GM21381 (cell line): ENCODE data around the gene CD40LG.

Source experiments
- ATAC-seq: cut with Tn5 transposase; IDR thresholded peaks from one replicate; pipeline ENCODE4 v1.9.1; 2021; ENCODE audit warnings: mild to moderate bottlenecking, moderate library complexity; ENCODE audit not compliant: unreplicated experiment

CD40LG gene

GRCh38 chrX:136646602-136647239 lies 1.2 kb upstream of the CD40LG start:
- ATAC-seq: no peak

GRCh38 chrX:136650811-136651210 lies 2.9 kb downstream of the CD40LG start:
- no peak for ATAC-seq

DNA sequence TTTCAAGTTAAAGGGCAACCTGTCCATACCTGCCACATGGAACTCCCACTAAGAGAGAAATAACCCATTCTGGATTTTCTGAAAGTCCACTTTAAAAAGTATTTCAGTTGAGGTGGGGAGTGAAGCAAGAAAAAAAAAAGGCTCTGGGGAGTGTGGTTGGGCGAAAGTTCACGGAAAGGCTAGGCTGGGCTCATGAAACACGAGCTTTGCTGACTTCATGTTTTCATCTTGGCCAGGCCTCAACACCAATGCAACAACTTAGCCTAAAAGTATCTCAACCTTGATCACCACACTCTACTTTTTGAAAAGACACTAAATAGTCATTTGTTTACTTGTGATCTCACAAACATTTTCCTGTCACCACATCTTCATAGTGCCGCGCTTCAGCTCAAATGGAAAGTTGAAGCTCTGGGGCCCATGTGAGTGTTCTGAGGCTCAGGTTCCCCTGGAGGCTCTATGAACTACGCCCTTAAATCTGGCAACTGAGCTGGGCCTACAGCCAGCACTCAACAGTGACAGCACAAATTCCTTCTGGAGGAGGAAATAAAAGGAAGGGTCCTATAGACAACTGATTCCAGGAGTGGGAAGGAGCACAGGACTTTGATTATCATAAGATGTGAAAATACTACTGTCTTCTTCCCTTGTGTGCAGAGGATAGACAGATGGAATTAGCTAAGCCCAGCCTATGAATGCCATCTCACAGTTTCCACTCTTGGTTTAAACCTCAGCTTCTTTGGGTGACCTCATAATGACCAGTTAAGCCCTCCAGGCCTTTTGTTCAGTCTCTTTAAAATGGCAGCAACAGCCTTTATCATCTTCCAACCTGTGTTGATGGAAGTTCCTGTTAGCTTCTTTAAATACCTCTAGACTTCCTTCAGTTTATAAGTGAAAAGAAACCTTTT lies 5.1 kb downstream of the CD40LG start:
- ATAC-seq: no peak

- no peak for ATAC-seq
Measured at GRCh38 chrX:136656361-136656964, 8.5 kb downstream of the CD40LG start.

GRCh38 chrX:136658151-136658550 lies 10.2 kb downstream of the CD40LG start:
- no peak for ATAC-seq

DNA sequence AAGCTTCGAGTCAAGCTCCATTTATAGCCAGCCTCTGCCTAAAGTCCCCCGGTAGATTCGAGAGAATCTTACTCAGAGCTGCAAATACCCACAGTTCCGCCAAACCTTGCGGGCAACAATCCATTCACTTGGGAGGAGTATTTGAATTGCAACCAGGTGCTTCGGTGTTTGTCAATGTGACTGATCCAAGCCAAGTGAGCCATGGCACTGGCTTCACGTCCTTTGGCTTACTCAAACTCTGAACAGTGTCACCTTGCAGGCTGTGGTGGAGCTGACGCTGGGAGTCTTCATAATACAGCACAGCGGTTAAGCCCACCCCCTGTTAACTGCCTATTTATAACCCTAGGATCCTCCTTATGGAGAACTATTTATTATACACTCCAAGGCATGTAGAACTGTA lies 11.2 kb downstream of the CD40LG start:
- no peak for ATAC-seq

DNA sequence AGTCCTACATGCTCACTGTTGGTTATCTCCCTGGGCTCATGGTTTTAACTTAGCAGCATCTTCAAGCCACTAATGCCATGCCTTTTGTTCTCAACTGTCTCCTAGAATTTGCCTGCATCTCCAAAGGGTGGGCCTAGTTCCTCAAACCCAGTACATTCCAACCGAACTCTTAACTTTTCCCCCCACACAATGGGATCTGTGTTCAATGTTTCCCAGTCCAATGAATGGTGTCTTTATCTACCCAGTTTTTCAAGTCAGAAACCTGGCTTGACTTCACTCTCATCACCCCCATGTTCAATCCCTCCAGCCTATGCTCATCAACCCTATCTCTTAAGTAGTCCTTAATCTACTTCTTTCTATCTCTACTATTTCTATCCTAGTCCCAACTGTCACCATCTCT lies 12.9 kb downstream of the CD40LG start:
- no peak for ATAC-seq

- no peak for ATAC-seq
Measured at GRCh38 chrX:136662104-136662503, 14.1 kb downstream of the CD40LG start.

DNA sequence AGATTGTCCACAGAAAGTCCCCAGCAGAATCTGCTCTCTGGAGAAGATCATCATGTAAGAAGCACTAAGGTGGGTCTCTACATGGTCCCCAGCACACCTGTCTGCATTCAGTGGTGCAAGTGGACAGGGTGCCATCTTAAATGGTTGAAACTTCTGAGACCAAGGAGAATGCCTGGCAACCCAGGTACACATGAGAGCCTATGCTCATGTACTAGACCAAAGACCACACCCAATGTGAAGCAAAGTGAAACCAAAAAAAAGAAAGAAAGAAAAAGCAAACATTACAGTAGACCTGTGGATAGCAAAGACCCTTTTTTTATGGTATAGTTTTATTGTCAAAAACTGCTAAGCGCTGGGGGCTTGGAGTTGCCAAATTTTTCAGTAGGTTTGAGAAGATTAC lies 15.0 kb downstream of the CD40LG start:
- ATAC-seq: no peak

DNA sequence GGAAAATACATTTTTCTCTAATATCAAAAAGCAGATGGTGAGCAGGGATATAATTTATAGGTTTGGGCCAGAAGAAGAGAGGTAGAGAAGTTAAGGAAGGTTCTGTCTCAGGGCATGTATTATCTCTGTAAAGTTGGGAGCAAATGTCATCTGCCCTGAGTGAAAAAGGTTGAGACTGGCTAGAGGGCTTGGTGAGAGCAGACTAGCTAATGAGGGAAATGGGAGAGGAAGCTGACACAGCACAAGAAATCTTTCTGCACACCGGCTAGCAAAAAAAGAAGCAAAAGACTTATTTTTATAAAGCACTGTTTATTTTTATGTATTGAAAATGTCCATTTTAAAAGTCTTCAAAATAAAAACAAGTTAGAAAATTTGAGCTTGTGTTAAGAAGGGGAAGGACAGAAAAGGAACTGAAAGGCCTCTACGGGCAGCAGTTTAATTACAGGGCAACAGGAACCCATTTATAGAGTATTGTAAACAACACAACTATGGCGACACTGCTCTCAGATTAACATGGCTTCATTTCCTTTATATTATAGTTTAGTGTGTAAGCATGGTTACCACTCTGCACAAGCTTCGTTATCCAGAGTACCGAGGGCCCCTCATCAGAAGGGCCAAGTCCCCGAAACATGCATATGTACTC lies 17.4 kb downstream of the CD40LG start:
- no peak for ATAC-seq

DNA sequence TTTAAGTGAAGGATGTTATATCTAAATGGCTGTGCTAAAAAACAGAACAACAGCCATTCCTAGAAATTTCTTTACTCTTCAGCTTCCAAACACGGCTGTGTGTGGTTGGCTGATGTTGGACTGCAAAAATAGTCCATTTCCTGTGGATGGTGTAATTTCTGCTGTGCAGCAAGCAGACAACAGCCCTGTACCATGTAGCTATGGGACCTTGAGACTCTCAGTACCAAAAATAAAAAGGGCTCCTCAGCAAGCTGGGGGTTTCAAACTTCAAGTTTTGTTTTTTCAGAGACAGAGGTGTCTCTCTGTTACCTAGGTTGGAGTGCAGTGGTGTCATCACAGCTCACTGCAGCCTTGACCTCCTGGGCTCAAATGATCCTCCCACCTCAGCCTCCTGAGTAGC lies 18.1 kb downstream of the CD40LG start:
- no peak for ATAC-seq

DNA sequence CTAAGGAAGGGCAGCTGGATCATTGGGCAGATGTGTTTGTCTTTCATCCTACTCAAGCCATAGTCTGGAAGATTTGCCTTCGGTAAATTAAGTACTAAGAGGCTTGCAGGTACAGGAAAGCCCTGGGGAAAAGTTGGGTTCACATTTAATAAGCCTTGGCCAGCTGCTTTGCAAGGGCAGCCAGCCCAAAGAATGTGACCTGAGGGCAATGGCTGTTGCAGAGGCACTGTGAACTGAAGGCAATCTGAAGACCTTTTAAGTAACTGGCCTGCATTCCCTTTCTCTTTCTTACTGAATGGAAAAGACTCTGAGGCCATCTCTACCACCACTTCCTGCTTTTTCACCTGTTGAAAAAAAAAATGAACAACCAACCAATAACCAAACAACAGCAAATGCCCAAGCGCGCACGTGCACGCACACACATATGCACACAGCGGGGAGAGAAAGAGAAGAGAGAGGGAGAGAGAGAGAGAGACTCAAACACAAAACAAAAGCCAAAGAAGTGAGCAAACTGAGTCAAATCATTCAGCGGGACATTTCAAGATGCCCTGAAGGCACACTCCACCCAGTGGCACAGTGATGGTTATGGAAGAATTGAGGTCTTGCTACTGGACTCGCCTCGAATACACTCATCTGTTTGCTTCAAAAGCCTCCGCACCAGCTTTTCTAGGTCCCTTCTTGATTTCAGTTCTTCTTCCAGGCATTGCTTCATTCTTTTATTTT lies 19.6 kb downstream of the CD40LG start:
- no peak for ATAC-seq

- no peak for ATAC-seq
Measured at GRCh38 chrX:136671006-136671610, 23.1 kb downstream of the CD40LG start.

DNA sequence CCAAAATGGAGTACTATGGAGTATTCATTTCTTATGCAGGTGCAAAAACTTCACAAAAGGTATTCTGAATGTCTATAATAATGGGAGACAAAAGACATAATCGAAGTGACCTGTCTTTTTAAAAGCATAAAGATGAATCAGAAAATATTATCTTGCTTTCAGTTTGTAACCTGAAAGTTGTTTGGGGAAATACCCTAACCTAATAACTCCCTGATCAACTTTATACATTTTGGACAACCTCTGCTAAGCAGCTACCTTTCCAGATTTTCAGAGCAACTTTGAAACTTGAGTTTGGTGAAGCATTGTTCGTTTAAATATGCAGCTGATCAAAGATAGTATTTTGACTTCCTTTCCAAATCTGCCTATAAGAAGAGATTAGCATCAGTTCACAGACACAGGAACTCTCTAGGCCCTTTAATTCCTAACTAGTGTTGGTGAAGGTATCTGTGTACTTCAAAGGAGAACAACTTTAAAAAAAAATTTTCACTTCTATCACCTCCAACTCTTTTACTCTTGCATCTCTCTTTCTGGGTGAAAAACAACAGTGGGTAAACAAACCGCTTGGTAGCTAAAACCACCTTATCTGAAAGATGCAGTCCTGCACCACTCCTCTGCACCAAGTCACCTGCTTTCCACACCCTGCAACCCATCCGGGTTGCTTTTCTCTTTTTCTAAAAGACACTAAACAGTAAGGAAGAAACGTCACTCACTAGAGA lies 26.5 kb downstream of the CD40LG start:
- ATAC-seq: no peak

GRCh38 chrX:136679531-136679930 lies 31.6 kb downstream of the CD40LG start:
- ATAC-seq: no peak

DNA sequence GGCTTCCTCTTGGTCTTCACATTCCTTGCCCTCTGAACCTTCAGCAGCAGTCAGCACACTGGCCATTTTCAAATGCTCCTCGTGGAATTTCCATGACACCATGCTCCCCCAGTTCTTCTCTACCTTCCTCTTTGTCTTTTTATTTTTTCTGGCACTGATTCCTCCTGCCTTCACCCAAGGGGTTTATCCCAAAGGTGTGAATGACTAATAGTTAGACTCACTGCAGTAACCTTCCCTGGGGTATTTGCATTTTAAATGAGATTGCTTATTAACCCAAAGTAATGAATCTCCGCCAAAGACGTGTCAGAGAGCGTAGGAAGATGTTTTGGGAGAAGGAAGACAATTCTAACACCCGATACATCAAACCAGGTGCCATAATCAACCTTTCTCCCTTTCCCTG lies 36.2 kb downstream of the CD40LG start:
- ATAC-seq: no peak

- ATAC-seq: no peak
Measured at GRCh38 chrX:136687457-136687856, 39.5 kb downstream of the CD40LG start.

GRCh38 chrX:136689436-136689835 lies 41.5 kb downstream of the CD40LG start:
- ATAC-seq: no peak

DNA sequence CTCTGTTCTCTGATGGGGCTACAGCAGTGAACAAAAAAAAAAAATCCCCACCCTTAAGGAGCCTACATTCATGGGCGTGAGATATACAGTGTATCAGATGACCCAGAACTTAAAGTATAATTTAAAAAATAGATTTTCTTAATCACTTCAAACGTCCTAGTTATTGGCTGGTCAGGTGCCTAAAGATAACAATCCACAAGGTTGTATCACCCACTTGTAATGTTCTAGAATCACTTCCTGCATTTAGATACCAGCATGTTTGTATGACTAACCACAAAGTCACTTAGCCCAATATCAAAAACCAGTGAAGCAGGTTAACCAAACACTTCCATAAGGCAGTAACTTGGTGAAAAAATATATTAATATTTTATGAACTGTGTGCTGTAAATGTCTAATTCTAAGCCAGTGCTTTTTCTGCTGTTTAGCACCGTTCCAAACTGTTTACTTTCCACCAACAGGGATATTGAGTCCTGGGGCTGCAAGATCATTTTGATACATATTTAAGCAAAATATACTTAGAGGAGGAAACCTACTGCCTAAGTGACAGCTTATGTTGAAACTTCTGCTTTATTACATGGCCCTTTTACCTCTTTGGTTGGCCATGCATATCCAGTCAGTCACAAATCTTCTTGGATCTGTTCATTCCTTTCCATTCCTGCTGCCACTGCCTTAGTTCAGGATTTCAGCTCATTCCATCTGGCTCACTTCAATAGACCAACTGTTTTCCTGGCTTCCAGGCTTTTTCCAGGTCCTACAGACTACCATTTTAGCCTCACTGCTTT lies 43.3 kb downstream of the CD40LG start:
- no peak for ATAC-seq
